Right renal pelvis (tissue), 4 donors: ENCODE data around the gene NR5A1. TPM values are rescaled to one million over a fixed set of nuclear protein-coding genes. Genes with fewer than 3 reads are reported as not detected.

Source experiments
- DNase-seq, 4 donors: peaks; one replicate each; pipeline ENCODE4 v3.0.0-alpha.2; 2013; ENCODE audit warnings: low read depth in 4 of 4, low spot score in 3 of 4, missing footprints in 1 of 4
- polyA plus RNA-seq, 4 donors: library from polyadenylated mRNA; unstranded; fragments of 120-200 nt; gene quantifications; one replicate each; pipeline ENCODE4 v1.2.1, GENCODE V29; 2013; ENCODE audit not compliant: insufficient read length in 4 of 4

The NR5A1 gene
- polyA plus RNA-seq, 4 donors: 0.06 TPM; not detected in 3

DNA sequence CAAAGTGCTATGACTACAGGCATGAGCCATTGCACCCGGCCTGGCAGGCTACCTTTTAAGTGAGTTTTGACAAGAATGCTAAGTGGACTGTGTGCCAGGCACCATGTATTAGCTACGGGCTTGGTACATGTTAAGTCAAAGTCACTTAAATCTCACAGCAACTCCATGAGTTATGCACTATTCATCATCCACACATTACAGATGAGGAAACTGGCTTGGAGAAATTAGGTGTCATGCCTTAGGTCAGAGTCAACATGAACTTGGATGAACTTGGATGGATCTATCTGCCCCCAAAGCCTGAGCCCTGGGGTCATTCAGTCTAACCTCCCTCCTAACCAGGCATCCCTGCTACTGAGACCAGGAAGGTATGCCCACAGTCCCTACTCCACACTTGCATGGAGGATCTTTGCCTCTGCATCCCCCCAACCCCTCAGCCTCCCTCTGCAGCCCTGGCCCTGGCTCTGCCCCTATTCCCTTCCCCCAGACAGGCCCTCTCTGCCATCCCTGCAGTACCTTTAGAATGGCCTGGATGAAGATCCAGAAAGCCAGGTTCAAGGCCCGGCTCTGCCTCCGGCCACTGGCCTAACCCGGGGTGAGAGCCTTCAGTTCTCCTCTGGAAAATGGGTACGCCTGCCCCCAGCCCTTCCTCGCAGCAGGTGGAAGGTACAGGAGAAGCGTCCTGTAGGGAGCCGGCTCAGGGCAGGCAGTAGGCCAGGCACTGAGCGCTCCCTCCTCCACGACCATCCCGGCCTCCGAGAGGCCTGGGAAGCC, 57.6 kb downstream of the NR5A1 start:
- DNase-seq: no peak

DNA sequence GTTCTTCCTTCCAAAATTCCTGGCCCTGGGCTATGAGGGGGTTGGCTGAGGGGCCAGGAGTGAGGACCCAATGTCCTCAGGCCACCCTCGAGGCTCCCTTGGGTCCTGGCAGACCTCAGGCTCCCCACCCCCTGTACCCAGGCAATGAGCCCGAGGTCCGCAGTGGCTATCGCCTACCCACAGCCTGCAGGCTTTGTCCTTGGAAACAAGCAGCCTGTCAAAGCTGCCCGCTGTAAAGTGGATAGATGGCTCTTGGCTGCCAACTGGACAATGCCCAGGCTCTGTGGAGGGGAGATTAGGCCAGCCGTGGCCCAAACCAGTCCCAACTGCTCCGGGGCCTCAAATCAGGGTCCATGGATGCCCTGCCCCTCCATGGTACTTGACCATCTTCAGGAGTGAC, 59.2 kb downstream of the NR5A1 start:
- DNase-seq: no peak

DNA sequence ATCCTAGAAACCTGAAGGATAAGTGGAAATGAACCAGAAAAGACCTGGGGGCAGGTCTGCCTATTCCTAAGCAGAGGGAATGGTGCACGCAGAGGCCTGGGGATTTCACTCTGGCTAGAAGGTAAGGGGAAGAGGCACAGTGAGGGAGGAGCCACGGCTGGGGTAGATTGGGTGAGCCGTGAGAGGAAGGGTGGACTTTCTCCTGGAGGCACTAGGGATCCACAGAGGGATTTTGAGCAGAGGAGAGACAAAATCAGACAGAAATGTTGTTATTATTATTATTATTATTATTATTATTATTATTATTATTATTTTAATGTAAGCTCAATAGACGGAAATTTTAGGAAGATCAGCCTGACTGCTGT, 59.9 kb downstream of the NR5A1 start:
- no peak for DNase-seq

DNA sequence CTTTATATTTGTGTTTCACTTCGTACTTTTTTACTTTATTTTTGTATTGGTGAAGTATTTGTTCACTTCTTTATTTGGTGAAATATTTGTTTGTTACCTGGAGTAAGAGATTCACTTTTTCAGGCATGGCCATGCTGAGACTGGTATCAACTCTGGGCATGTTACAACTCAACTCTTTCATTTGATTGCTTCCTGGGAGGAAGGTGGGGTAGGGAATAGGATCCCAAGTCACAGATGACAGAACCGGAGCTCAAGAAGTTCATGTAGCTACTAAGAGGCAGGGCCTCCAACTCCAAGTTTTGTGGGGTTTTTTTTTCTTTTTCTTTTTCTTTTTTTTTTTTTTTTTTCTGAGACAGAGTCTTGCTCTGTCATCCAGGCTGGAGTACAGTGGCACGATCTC, 63.0 kb downstream of the NR5A1 start:
- no peak for DNase-seq

DNA sequence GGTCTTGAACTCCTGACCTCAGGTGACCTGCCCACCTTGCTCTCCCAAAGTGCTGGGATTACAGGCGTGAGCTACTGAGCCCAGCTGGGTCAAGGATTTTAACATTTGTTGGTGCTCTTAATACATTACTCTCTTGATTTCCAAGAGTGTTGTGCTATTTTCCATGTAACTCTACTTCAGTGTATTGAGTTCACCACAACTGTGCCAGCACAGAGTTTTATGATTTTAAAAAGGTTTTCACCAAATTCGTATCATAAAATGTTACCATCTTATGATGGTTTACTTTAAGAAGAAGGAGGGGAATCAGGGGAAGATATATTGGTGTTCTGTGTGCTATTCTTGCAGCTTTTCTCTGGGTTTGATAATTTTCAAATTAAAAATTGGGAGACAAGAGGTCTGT, 63.6 kb downstream of the NR5A1 start:
- DNase-seq: no peak

DNA sequence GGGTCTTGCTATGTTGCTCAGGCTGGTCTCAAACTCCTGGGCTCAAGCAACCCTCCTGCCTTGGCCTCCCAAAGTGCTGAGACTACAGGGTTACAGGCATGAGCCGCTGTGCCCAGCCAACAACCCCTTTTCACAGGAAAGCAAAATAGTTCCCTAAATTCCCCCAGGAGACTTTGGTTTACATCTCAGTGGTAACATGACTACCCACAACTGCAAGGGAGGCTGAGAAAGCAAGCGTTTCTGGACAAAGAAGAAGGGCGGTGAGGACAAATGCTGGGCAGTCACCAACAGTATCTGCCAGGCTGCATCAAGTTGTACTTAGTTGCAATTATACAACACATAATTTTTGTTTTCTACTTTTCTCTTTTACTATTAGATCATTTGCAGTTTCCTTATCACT, 64.4 kb downstream of the NR5A1 start:
- DNase-seq: no peak

DNA sequence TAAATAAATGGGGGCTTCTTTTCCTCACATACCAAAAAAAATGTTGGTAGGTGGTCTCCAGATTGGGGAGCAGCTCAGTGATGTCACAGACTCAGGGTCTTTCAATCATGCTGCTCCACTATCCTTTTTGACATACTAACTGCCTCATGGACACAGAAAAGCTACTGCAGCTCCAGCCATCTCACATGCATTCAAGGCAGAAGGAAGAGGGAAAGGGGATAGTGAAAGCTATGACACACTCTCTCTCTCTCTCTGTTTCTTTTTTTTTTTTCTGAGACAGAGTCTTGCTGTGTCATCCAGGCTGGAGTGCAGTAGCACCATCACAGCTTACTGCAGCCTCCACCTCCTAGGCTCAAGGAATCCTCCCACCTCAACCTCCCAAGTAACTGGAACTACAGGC, 64.8 kb downstream of the NR5A1 start:
- no peak for DNase-seq

DNA sequence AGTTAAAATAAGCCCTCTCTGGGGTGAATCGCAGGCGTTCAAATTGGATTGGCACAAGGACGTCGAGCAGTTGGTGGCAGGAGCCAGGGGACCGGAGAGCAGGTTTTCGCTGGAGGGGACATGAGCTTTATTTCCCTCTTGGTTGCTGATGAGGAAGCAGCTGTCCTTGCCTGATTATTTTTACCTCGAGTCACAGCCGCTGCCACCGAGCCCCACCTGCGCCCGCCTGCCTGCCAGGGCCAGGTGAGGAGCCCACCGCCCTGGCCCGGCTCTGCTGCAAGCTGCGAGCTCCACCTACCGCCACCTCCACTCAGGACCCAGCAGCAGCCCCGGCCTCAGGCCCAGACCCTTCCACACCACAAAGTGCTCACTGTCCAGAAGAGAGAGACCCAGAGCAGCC, 65.9 kb downstream of the NR5A1 start:
- DNase-seq: no peak

DNA sequence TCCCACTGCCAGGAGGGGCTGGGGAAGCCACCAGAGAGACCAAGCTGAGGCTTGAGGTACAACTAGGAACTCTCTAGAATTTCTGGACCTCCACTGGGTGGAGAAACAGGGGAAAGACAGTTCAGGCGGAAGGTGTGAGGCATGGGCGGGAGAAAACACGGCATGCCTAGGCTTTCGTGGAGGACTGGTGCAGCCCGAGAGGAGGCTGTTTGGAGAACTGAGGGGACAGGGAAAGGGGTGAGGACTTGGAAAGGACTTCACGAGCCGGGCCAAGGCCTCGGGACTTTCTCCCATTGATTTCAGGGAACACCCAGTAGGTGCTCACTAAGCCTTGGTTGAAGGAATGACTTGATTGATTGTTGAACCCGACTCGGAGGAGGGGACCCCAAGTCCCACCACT, 66.4 kb downstream of the NR5A1 start:
- DNase-seq: no peak

DNA sequence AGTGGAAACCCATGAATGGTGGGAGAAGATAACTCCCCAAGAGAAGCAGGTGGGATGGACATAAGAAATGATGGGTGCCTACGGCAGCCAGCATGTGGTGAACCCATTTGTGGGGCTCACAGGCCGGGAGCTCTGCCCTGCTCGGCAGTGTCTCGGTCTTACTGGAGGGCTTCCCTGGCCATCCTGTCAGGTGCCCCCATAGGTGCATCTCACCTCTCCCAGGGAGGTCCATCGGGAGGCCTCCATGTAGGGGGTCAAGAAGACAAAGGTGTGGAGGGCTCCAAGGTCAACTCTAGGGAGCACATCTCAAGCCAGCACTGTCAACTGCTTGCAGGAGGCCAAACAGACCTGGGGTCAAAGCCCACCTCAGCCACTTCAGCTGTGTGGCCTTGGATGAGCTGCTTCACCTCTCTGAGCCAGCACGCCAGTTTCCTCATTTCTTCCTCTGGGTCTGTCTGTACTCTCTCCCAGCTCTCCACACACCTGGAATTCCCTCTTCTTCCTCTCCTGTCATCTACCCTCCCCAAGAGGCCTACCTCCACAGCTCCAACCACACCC, 67.4 kb downstream of the NR5A1 start:
- DNase-seq: no peak

DNA sequence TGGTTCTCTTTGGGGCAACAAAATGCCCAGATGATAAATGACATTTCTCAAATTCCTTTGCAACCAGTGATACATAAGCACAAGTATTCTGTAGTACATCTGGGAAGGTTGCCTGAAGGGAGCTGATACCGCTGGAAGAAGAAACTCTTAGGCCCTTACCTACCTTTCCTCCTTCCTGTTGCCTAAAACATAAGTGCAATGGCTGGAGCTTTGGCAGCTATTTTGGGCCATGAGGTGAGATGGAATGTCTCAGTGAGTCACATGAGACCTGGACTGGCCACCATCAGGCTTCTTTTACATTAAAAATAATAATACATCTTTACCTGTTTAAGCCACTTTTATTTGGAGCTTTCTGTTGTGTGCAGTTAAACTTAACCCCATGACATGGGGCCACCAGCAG, 68.1 kb downstream of the NR5A1 start:
- no peak for DNase-seq

DNA sequence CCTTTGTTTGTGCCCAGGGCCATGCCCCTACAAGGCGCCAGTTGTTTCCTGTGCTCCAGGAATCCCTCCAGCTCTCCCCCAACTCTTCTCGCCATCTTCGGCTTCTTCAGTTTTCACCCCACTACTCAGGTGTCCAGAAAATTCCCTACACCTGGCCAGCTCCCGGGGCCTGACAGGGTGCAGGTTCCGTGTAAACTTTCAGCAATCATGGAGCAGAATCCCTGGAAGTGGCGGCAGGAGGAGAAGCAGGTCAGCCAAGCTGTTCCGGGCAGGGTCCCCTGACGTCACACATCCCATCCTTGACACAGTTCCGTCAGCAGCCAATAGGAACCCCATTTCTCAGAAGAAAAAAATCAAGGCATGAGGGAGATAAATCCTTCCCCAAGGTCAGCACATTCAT, 69.1 kb downstream of the NR5A1 start:
- no peak for DNase-seq

DNA sequence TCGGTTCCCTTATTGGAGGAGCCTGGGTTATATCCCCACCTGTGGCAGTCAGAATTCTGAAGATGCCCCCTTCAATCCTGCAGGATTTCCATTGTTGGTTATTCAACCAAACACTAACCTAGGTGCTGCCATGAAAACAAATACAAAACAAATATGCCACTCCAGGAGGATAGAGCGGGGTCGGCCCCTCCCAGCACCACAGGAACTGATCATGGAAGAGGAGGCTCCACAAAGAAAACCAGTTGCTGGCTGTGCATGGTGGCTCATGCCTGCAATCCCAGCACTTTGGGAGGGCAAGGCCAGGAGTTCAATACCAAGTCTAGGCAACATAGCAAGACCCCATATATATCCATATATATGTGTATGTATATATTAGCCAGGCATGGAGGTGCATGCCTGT, 70.1 kb downstream of the NR5A1 start:
- DNase-seq: no peak

DNA sequence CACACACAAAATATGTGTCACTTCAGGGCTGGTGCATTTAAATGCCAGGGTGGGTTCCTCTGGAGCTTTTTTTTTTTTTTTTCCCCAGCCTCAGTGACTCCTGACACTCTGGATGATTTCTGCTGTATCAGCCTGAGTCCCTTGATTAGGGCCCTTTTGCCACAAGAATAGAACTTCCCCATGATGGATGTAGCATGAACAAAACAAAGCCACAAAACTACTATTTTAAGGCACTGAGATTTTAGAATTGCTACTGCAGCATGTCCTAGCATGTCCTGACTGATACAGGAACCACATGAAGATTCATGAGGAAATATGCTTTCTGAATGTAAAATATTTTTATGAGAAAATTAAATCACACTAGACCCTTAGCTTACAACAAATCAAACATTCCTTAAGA, 70.9 kb downstream of the NR5A1 start:
- no peak for DNase-seq

Other genes starting within 250 kb of the NR5A1 start
- 10 to 100 TPM; 26.7 to 35.1 (median 29.6) TPM for gene NEK6, start 249.4 kb downstream of the NR5A1 start, polyA plus RNA-seq
- 100 to 1,000 TPM; 202 to 226 (median 220) TPM for gene PSMB7, start 92.0 kb downstream of the NR5A1 start, polyA plus RNA-seq
- gene ADGRD2, start 56.9 kb downstream of the NR5A1 start, polyA plus RNA-seq: under 1 TPM in 2 of 4 donors, not detected in 2; 0.14 to 0.16 TPM